ENCODE results near the gene TMEM212. TPM values are rescaled to one million over a fixed set of nuclear protein-coding genes. Genes with fewer than 3 reads are reported as not detected.
A peak's percentile ranks its signal among the peaks of the same experiment; 100 is the strongest.

The TMEM212 gene
- total RNA-seq, result under 1 TPM in 1 of 9 donors, not detected in 8; 0.06 TPM
- not detected for polyA plus RNA-seq
- long read RNA-seq, donor 1, result 0 reads
- long read RNA-seq, donor 2, result 0 reads
- long read RNA-seq, donor 3, result 0 reads
- long read RNA-seq, donor 4, result 0 reads
- long read RNA-seq, donor 5, result 0 reads
- long read RNA-seq, donor 6, result 0 reads
- long read RNA-seq, donor 7, result 0 reads
- long read RNA-seq, donor 8, result 0 reads
- long read RNA-seq, donor 9, result 0 reads
- long read RNA-seq, donor 10, result 0 reads

- no peak within 1 kb of the TSS for H3K27ac ChIP-seq
- no peak for DNase-seq
- H3K4me3 ChIP-seq, result no peak within 1 kb of the TSS
- no peaks in the 10 kb centered on the region for H3K27me3 ChIP-seq
- 76 to 82% (median 78%) methylated on average over 5 of the region's 5 CpGs for WGBS, 4 donors
- H3K36me3 ChIP-seq (replicated peaks in 1 of 2), result no peaks in the 10 kb centered on the region
- H3K4me1 ChIP-seq (replicated peaks in 1 of 2), result peaks cover 0 to 30% of the 10 kb centered on the region in 2 donors
- H3K9me3 ChIP-seq (replicated peaks in 1 of 3), result no peaks in the 10 kb centered on the region
- intact Hi-C loops (cut with DNase I), result no loop called here
- no peak for TF ChIP-seq CTCF (IDR thresholded peaks at IDR 0.05)
- TF ChIP-seq POLR2A (IDR thresholded peaks at IDR 0.05), result no peak
Observed at GRCh38 chr3:171842864-171843518, at the start of gene TMEM212. Gene TMEM212, plus strand, starts transcription at chr3:171843349. Its CDS starts 35 bp downstream, at chr3:171843384.

GRCh38 chr3:171796625-171797264 is 46.4 kb upstream of the TMEM212 start:
- intact Hi-C loops (cut with DNase I), result no loop called here
- TF ChIP-seq CTCF (IDR thresholded peaks at IDR 0.05), result no peak
- TF ChIP-seq POLR2A (IDR thresholded peaks at IDR 0.05), result no peak
- DNase-seq, result no peak
- Histone ChIP-seq H3K27ac (no peak overlapping the region), H3K9me3 (replicated peaks in 1 of 3) (no peaks in the 10 kb centered on the region), H3K36me3 (replicated peaks in 1 of 2) (no peaks in the 10 kb centered on the region), H3K4me3 (no peak overlapping the region), H3K27me3 (no peaks in the 10 kb centered on the region), H3K4me1 (replicated peaks in 1 of 2) (peaks cover 13 to 44% of the 10 kb centered on the region in 2 donors)
- 95 to 100% (median 98%) methylated on average over 4 of the region's 4 CpGs for WGBS, 4 donors

GRCh38 chr3:171797265-171797679 is 45.9 kb upstream of the TMEM212 start:
- 62 to 92% (median 76%) methylated on average over 1 of the region's 1 CpG for WGBS, 4 donors
- TF ChIP-seq CTCF (IDR thresholded peaks at IDR 0.05) (no peak), POLR2A (IDR thresholded peaks at IDR 0.05) (no peak)

GRCh38 chr3:171797873-171798272 is 45.3 kb upstream of the TMEM212 start:
- intact Hi-C loops (cut with DNase I), result no loop called here
- 40 to 46% (median 41%) methylated on average over 3 of the region's 3 CpGs for WGBS, 4 donors
- peaks cover 3 to 44% of the 10 kb centered on the region in 2 donors for H3K4me1 ChIP-seq (replicated peaks in 1 of 2)
- peak overlapping the region in 3 of 5 donors; percentile 37 to 68 (median 54) for H3K27ac ChIP-seq
- H3K27me3 ChIP-seq, result no peaks in the 10 kb centered on the region
- TF ChIP-seq CTCF (IDR thresholded peaks at IDR 0.05), result no peak
- no peak for TF ChIP-seq POLR2A (IDR thresholded peaks at IDR 0.05)
- H3K36me3 ChIP-seq (replicated peaks in 1 of 2), result no peaks in the 10 kb centered on the region
- no peak for DNase-seq
- no peaks in the 10 kb centered on the region for H3K9me3 ChIP-seq (replicated peaks in 1 of 3)
- H3K4me3 ChIP-seq, result no peak overlapping the region

More at GRCh38 chr3:171797265-171797679, 45.9 kb upstream of the TMEM212 start:
- H3K4me1 ChIP-seq (replicated peaks in 1 of 2), result peaks cover 8 to 44% of the 10 kb centered on the region in 2 donors
- no peaks in the 10 kb centered on the region for H3K36me3 ChIP-seq (replicated peaks in 1 of 2)
- H3K27ac ChIP-seq, result no peak overlapping the region
- H3K9me3 ChIP-seq (replicated peaks in 1 of 3), result no peaks in the 10 kb centered on the region
- no peak overlapping the region for H3K4me3 ChIP-seq
- intact Hi-C loops (cut with DNase I), result no loop called here
- H3K27me3 ChIP-seq, result no peaks in the 10 kb centered on the region
- DNase-seq, result no peak

Measured in adrenal gland (tissue), 19 donors.